Glutamatergic neuron (in vitro differentiated cells): Measurements from ENCODE around the gene ACVRL1. TPM values are rescaled to one million over a fixed set of nuclear protein-coding genes. Genes with fewer than 3 reads are reported as not detected.

Experiments used
- DNase-seq: peaks from one replicate; pipeline ENCODE4 v3.0.0; 2022
- H3K27ac Mint-ChIP-seq: one replicate; pipeline ENCODE4 v1.8.0; 2020; ENCODE audit warnings: mild to moderate bottlenecking, mixed read lengths, inconsistent platforms; ENCODE audit not compliant: unreplicated experiment
- H3K27me3 Mint-ChIP-seq: one replicate; pipeline ENCODE4 v1.8.0; 2020; ENCODE audit warnings: mild to moderate bottlenecking, moderate library complexity, mixed read lengths, inconsistent platforms; ENCODE audit not compliant: unreplicated experiment
- H3K36me3 Mint-ChIP-seq: one replicate; pipeline ENCODE4 v1.8.0; 2020; ENCODE audit warnings: mild to moderate bottlenecking, mixed read lengths, inconsistent platforms; ENCODE audit not compliant: unreplicated experiment
- H3K4me1 Mint-ChIP-seq: one replicate; pipeline ENCODE4 v1.8.0; 2020; ENCODE audit warnings: mild to moderate bottlenecking, low read depth, mixed read lengths, inconsistent platforms; ENCODE audit not compliant: unreplicated experiment
- H3K4me3 Mint-ChIP-seq: one replicate; pipeline ENCODE4 v1.8.0; 2020; ENCODE audit warnings: mild to moderate bottlenecking, mixed read lengths, inconsistent platforms; ENCODE audit not compliant: unreplicated experiment
- H3K9me3 Mint-ChIP-seq: one replicate; pipeline ENCODE4 v1.8.0; 2020; ENCODE audit warnings: mild to moderate bottlenecking, moderate library complexity, mixed read lengths, inconsistent platforms; ENCODE audit not compliant: unreplicated experiment
- total RNA-seq: library from RNA; stranded (reverse); fragmentation: NEBNext Ultra II Directional; extraction: Animal tissue kit (Norgen Biotek cat#: 25700); gene quantifications from one replicate; pipeline ENCODE4 v1.2.1, GENCODE V29; 2021; ENCODE audit not compliant: unreplicated experiment
- TF ChIP-seq, protein P1 (sequence below): fragments of 200-600 bp; sonication (generic); IDR thresholded peaks from one replicate; pipeline ENCODE4 v1.5.0; 2021; ENCODE audit not compliant: partially characterized antibody, unreplicated experiment

The ACVRL1 gene
- total RNA-seq, 1 donor from 2014 or later, result 0.39 TPM

DNA sequence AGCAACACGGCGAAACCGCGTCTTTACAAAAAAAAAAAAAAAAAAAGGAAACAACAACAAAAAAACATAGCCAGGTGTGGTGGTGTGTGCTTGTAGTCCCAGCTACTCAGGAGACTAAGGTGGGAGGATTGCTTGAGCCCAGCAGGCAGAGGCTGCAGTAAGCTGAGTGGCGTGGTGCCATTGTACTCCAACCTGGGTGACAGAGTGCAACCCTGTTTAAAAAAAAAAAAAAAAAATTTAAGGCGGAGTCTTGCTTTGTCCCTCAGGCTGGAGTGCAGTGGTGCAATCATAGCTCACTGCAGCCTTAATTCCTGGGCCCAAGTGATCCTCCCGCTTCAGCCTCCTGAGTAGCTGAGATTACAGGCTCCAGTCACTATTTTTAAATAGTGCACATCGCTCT lies 40.5 kb upstream of the ACVRL1 start:
- Mint-ChIP-seq H3K4me1 (peaks cover 58% of the 10 kb centered on the region), H3K27ac (no peak overlapping the region), H3K36me3 (no peaks in the 10 kb centered on the region), H3K27me3 (peaks cover 21% of the 10 kb centered on the region), H3K9me3 (peaks cover 12% of the 10 kb centered on the region), H3K4me3 (no peak overlapping the region)
- TF ChIP-seq, protein P1, sequence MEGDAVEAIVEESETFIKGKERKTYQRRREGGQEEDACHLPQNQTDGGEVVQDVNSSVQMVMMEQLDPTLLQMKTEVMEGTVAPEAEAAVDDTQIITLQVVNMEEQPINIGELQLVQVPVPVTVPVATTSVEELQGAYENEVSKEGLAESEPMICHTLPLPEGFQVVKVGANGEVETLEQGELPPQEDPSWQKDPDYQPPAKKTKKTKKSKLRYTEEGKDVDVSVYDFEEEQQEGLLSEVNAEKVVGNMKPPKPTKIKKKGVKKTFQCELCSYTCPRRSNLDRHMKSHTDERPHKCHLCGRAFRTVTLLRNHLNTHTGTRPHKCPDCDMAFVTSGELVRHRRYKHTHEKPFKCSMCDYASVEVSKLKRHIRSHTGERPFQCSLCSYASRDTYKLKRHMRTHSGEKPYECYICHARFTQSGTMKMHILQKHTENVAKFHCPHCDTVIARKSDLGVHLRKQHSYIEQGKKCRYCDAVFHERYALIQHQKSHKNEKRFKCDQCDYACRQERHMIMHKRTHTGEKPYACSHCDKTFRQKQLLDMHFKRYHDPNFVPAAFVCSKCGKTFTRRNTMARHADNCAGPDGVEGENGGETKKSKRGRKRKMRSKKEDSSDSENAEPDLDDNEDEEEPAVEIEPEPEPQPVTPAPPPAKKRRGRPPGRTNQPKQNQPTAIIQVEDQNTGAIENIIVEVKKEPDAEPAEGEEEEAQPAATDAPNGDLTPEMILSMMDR, result no peak
- no peak for DNase-seq

DNA sequence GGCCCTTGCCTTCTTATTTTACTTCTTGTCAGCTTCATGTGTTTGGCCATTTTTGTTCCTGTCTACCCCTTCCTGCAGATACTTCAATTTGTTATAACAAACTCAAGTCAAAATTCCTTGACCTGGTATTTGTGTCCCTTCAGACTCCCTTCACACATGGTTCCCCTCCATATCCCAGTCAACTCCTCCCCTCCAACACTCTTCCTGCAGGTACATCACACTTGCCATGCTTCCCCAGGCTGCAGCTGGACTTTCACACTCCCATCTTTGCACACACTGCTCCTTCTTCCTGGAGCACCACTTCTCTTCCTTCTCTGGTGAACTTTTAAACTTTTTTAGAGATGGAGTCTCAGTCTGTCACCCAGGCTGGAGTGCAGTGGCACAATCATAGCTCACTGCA lies 39.9 kb upstream of the ACVRL1 start:
- Mint-ChIP-seq H3K9me3 (peaks cover 14% of the 10 kb centered on the region), H3K27ac (peak overlapping the region; percentile 24), H3K4me3 (peak overlapping the region; percentile 7), H3K4me1 (peaks cover 62% of the 10 kb centered on the region), H3K36me3 (no peaks in the 10 kb centered on the region), H3K27me3 (peaks cover 18% of the 10 kb centered on the region)
- no peak for DNase-seq
- TF ChIP-seq, protein P1, result no peak

DNA sequence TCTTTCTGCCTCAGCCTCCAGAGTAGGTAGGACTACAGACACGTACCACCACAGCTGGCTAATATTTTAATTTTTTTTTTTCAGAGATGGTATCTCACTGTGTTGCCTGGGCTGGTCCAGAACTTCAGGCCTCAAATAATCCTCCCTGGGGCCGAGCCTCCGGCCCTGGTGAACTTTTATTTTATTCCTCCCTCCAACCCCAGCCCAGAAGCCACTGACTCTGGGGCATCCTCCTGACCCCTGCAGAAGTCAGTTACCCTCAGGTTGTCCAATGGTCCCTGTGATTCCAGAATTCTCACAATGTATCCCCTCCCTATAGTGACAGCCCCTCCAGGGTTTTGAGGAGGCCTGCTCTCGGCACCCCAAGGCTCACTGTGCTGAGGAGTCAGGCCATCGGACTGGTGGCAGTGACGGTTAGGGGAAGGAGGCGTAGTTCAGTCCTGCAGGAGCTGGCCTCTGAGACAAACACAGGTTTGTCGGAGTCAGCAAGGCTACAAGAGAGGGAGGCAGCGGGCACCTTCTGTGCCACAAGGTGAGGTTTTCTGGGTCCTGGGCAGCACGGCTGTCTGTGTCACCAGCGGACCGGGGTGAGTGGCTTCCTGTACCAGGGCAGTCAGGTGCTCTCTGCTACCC lies 39.4 kb upstream of the ACVRL1 start:
- Mint-ChIP-seq H3K4me1 (peaks cover 68% of the 10 kb centered on the region), H3K27ac (peak overlapping the region; percentile 78)

DNA sequence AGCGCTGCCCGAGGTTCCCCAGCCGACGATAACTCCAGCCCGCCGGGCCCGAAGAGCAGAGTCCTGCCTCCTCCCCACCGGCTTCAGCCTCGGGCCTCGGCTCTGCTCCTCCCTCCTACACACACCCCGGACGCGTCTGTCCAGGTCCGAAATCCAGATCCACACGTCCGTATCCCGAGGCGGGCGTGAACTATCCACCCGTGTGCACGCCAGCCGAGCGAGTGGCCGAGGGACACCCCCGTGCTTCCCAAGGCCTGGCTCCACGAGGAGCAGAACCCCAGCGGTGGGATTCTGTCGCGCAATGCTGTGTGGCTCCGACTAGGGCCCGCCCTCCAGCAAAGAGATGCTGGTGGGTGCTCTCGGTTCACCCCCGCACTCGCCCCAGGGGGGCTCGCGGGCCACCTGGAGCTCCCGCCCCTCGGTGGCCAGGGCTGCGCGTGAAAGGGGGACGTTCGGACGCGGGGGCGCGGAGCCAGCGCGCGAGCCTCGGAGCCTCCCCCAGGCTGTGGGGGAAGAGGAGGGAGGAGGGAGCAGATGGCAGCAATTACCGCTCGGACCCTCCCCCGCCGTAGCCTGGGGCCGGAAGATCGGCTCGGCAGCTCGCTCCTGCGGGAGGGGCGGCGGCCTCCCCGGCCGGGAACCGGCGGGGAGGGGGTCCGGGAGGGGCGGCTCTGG lies 38.3 kb upstream of the ACVRL1 start:
- H3K27me3 Mint-ChIP-seq, result peaks cover 24% of the 10 kb centered on the region
- peaks cover 67% of the 10 kb centered on the region for H3K4me1 Mint-ChIP-seq
- H3K36me3 Mint-ChIP-seq, result no peaks in the 10 kb centered on the region
- peaks cover 16% of the 10 kb centered on the region for H3K9me3 Mint-ChIP-seq
- TF ChIP-seq, protein P1, result no peak
- peak; percentile 59 for DNase-seq
- H3K27ac Mint-ChIP-seq, result peak overlapping the region; percentile 87
- H3K4me3 Mint-ChIP-seq, result peak overlapping the region; percentile 78

More for the DNA sequence above, 39.4 kb upstream of the ACVRL1 start:
- DNase-seq, result no peak
- Mint-ChIP-seq H3K36me3 (no peaks in the 10 kb centered on the region), H3K27me3 (peaks cover 23% of the 10 kb centered on the region), H3K9me3 (peaks cover 17% of the 10 kb centered on the region), H3K4me3 (peak overlapping the region; percentile 78)
- TF ChIP-seq, protein P1, result no peak

DNA sequence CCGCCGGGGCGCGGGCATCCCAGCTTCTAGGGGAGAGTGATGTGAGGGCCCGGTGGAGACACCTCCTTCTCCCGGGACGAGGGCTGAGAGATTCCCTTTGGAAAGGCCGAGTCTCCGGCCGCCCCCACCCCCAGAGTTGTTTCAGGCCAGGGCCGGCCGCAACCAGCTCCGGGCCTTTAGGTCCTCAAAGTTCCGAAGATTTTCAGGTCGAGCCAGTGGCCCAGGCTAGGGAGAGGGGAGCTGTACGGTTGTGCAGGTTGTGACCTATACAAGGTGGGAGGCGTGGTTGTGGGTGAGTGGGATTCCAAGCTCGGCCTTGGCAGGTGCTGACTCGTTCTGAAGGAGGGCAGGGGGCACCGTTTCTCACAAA lies 37.8 kb upstream of the ACVRL1 start:
- Mint-ChIP-seq H3K27ac (peak overlapping the region; percentile 82), H3K4me1 (peaks cover 68% of the 10 kb centered on the region), H3K9me3 (peaks cover 15% of the 10 kb centered on the region), H3K4me3 (peak overlapping the region; percentile 63), H3K27me3 (peaks cover 24% of the 10 kb centered on the region), H3K36me3 (no peaks in the 10 kb centered on the region)
- TF ChIP-seq, protein P1, result no peak
- DNase-seq, result peak; percentile 24
